ENCODE measurements around the gene CCND3. TPM values are rescaled to one million over a fixed set of nuclear protein-coding genes. Genes with fewer than 3 reads are reported as not detected.
A peak's percentile ranks its signal among the peaks of the same experiment; 100 is the strongest.

Gene CCND3
- total RNA-seq, 1 experiment from 2014 or later, result 75.1 TPM

GRCh38 chr6:41936073-41936837 lies 5.4 kb downstream of the CCND3 start:
- ChIA-PET POLR2A (ENCODE audit: unreplicated experiment) (interaction anchor here (1.0 kb wide), 1 partner anchor 103 kb away, joined by 3 read pairs; no protein-coding TSS in a partner anchor), CTCF (interaction anchor here (1.0 kb wide), 1 partner anchor 15 kb away, joined by 3 read pairs; the partner anchor contains the start of genes BYSL and MED20)
- Histone ChIP-seq H3K79me2 (ENCODE audit: low read depth) (peaks cover 15% of the 10 kb centered on the region), H3K27ac (peak overlapping the region; percentile 41), H3K27me3 (ENCODE audit: insufficient read depth, low read depth) (no peaks in the 10 kb centered on the region), H3K4me3 (no peak overlapping the region), H2AFZ (no peak overlapping the region), H3K9me3 (ENCODE audit: insufficient read depth, low read depth) (no peaks in the 10 kb centered on the region), H3K36me3 (ENCODE audit: low read depth) (peaks cover 16% of the 10 kb centered on the region; the same call in 1 of the 2 replicates), H3K4me1 (replicated peaks; ENCODE audit: insufficient read depth) (peaks cover 19% of the 10 kb centered on the region; the same call in 1 of the 2 replicates), H3K9me2 (ENCODE audit: insufficient read depth) (no peaks in the 10 kb centered on the region), H3K4me2 (no peak overlapping the region), H3F3A (ENCODE audit: insufficient read depth, low read depth) (peaks cover 56% of the 10 kb centered on the region), H4K20me1 (ENCODE audit: insufficient read depth) (peaks cover 17% of the 10 kb centered on the region; the same call in 1 of the 2 replicates)
- BruUV-seq (replicated peaks), result no TSS peak
- no peak for TF ChIP-seq EZH2 (IDR thresholded peaks at IDR 0.05; ENCODE audit: low read depth)
- TF ChIP-seq CTCF (conservative IDR thresholded peaks at IDR 0.05), result peak; percentile 91
- intact Hi-C loops (cut with micrococcal nuclease; ENCODE audit: unreplicated experiment), result loop anchor here (1.0 to 5.0 kb wide), 4 partner anchors 31 to 154 kb away; partner anchors contain the start of gene PRICKLE4
- peak; percentile 72 for DNase-seq

- peaks cover 12% of the 10 kb centered on the region for H3K79me2 ChIP-seq (ENCODE audit: low read depth)
- ChIA-PET POLR2A (ENCODE audit: unreplicated experiment) (interaction anchor here (1.0 kb wide), 1 partner anchor 104 kb away, joined by 3 read pairs; no protein-coding TSS in a partner anchor), CTCF (no interaction called here)
- H3K4me1 ChIP-seq (replicated peaks; ENCODE audit: insufficient read depth), result peaks cover 18% of the 10 kb centered on the region; the same call in 1 of the 2 replicates
- H3K36me3 ChIP-seq (ENCODE audit: low read depth), result peaks cover 22% of the 10 kb centered on the region
- H3K4me3 ChIP-seq, result no peak overlapping the region
- no peaks in the 10 kb centered on the region for H3K9me2 ChIP-seq (ENCODE audit: insufficient read depth)
- peaks cover 19% of the 10 kb centered on the region; the same call in 1 of the 2 replicates for H4K20me1 ChIP-seq (ENCODE audit: insufficient read depth)
- peak overlapping the region; percentile 41 for H3K27ac ChIP-seq
- intact Hi-C loops (cut with micrococcal nuclease; ENCODE audit: unreplicated experiment), result loop anchor here (1.0 to 5.0 kb wide), 4 partner anchors 32 to 153 kb away; partner anchors contain the start of gene PRICKLE4
- no peaks in the 10 kb centered on the region for H3K27me3 ChIP-seq (ENCODE audit: insufficient read depth, low read depth)
- DNase-seq, result no peak
- no peak overlapping the region for H3K4me2 ChIP-seq
- no peak for TF ChIP-seq EZH2 (IDR thresholded peaks at IDR 0.05; ENCODE audit: low read depth)
- TF ChIP-seq CTCF (conservative IDR thresholded peaks at IDR 0.05), result no peak
- BruUV-seq (replicated peaks), result no TSS peak
- H3F3A ChIP-seq (ENCODE audit: insufficient read depth, low read depth), result peaks cover 61% of the 10 kb centered on the region
- no peaks in the 10 kb centered on the region for H3K9me3 ChIP-seq (ENCODE audit: insufficient read depth, low read depth)
- no peak overlapping the region for H2AFZ ChIP-seq
Measured at GRCh38 chr6:41935685-41936072, 5.9 kb downstream of the CCND3 start.

- Histone ChIP-seq H3K9me3 (ENCODE audit: insufficient read depth, low read depth) (no peaks in the 10 kb centered on the region), H4K20me1 (ENCODE audit: insufficient read depth) (peaks cover 21% of the 10 kb centered on the region; the same call in 1 of the 2 replicates), H3F3A (ENCODE audit: insufficient read depth, low read depth) (peaks cover 61% of the 10 kb centered on the region), H3K4me2 (no peak overlapping the region), H3K4me3 (no peak overlapping the region), H3K9me2 (ENCODE audit: insufficient read depth) (no peaks in the 10 kb centered on the region), H3K36me3 (ENCODE audit: low read depth) (peaks cover 27% of the 10 kb centered on the region), H3K4me1 (replicated peaks; ENCODE audit: insufficient read depth) (peaks cover 14% of the 10 kb centered on the region; the same call in 1 of the 2 replicates), H3K79me2 (ENCODE audit: low read depth) (peaks cover 7% of the 10 kb centered on the region), H3K27me3 (ENCODE audit: insufficient read depth, low read depth) (no peaks in the 10 kb centered on the region), H2AFZ (no peak overlapping the region), H3K27ac (peak overlapping the region; percentile 41; the same call in 1 of the 2 replicates)
- POLR2A ChIA-PET (ENCODE audit: unreplicated experiment), result interaction anchor here (1.0 kb wide), 1 partner anchor 104 kb away, joined by 3 read pairs; no protein-coding TSS in a partner anchor
- BruUV-seq (replicated peaks), result no TSS peak
- CTCF ChIA-PET, result interaction anchor here (0.6 to 0.9 kb wide), 2 partner anchors 13 to 495 kb away, joined by 3 read pairs; no protein-coding TSS in a partner anchor
- intact Hi-C loops (cut with micrococcal nuclease; ENCODE audit: unreplicated experiment), result loop anchor here (5.0 kb wide), 2 partner anchors 133 to 153 kb away; partner anchors contain the start of gene PRICKLE4
- no peak for TF ChIP-seq EZH2 (IDR thresholded peaks at IDR 0.05; ENCODE audit: low read depth)
- TF ChIP-seq CTCF (conservative IDR thresholded peaks at IDR 0.05), result no peak
- DNase-seq, result no peak
Measured at GRCh38 chr6:41935193-41935574, 6.4 kb downstream of the CCND3 start.
